Measurements from ENCODE around the gene ENPP5.

ENPP5 gene

GRCh38 chr6:46204880-46205650, 34.3 kb upstream of the ENPP5 start:
- in situ Hi-C loops (cut with HindIII; ENCODE audit: low pct_ligation_motif_present, low sequenced_read_pairs): no loop called here
- TF ChIP-seq CTCF (IDR thresholded peaks at IDR 0.05; ENCODE audit: low read depth, low read length, missing control alignments): no peak
- no peak overlapping the region for H3K27ac ChIP-seq

DNA sequence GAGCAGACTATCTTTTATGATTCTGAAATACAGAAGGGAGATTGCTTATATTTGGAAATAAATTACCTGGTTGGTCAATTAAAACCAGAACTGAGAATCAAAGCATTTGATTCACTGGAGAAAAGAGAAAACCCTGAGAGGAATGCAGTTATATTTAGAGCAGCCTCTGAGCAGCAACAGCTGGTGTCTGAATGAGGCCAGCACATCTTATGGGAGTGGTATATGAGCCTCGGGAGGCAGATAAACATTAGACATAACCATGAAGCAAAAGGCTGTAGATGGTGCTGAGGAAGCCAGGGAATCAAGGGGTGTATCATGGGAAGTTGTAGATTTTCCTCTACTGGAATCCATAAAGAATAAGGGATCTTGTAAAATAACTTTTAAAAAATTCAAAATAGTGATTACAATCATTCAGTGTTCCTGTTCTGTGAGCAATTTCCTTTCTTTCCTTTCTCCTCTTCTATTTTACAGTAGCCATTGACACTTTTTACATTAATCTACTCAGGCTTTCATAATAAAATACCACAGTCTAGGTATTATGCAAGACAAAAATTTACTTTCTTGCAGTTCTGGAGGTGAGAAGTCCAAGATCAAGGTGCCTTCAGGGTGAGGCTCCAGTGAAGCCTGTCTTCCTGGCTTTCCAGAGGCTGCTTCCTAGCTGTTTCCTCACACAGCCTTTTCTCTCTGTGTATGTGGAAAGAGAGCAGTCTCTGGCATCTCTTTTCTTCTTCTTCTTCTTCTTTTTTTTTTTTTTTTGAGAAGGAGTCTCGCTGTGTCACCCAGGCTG, 32.8 kb upstream of the ENPP5 start:
- Histone ChIP-seq H3K27ac (no peak overlapping the region), H3K4me3 (ENCODE audit: low read depth, low read length) (no peak overlapping the region), H3K36me3 (replicated peaks) (no peaks in the 10 kb centered on the region), H3K27me3 (replicated peaks) (no peaks in the 10 kb centered on the region)
- in situ Hi-C loops (cut with HindIII; ENCODE audit: low pct_ligation_motif_present, low sequenced_read_pairs): no loop called here
- DNase-seq: no peak
- TF ChIP-seq CTCF (IDR thresholded peaks at IDR 0.05; ENCODE audit: low read depth, low read length, missing control alignments): no peak

More at GRCh38 chr6:46204880-46205650, 34.3 kb upstream of the ENPP5 start:
- no peak overlapping the region for H3K4me3 ChIP-seq (ENCODE audit: low read depth, low read length)
- H3K36me3 ChIP-seq (replicated peaks): no peaks in the 10 kb centered on the region
- no peak for DNase-seq
- no peaks in the 10 kb centered on the region for H3K27me3 ChIP-seq (replicated peaks)

DNA sequence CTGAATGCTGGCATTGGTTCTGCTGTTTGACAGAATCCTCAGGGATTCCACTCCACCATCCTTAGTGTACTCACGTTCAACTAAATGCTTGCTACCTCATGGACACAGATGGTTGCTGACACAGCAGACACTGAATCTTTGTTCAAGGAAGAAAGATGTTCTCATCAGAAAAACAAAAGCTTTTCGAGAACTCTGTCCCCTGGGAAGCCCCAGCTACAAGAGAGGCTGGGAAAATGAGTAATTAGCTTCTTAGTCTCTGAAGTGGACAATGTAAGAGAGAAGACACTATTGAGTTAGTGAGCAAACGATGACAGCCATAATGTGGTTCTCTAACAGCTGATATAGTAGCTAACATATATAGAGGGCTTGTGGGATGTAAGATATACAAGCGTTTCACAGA, 30.9 kb upstream of the ENPP5 start:
- TF ChIP-seq CTCF (IDR thresholded peaks at IDR 0.05; ENCODE audit: low read depth, low read length, missing control alignments): no peak
- no peak overlapping the region for H3K27ac ChIP-seq
- no peak overlapping the region for H3K4me3 ChIP-seq (ENCODE audit: low read depth, low read length)
- no peak for DNase-seq
- H3K27me3 ChIP-seq (replicated peaks): no peaks in the 10 kb centered on the region
- no peaks in the 10 kb centered on the region for H3K36me3 ChIP-seq (replicated peaks)
- in situ Hi-C loops (cut with HindIII; ENCODE audit: low pct_ligation_motif_present, low sequenced_read_pairs): no loop called here

GRCh38 chr6:46199387-46199786, 28.6 kb upstream of the ENPP5 start:
- DNase-seq: no peak

GRCh38 chr6:46191961-46192360, 21.2 kb upstream of the ENPP5 start:
- Histone ChIP-seq H3K4me3 (ENCODE audit: low read depth, low read length) (no peak overlapping the region), H3K27me3 (replicated peaks) (no peaks in the 10 kb centered on the region), H3K27ac (no peak overlapping the region), H3K36me3 (replicated peaks) (no peaks in the 10 kb centered on the region)
- TF ChIP-seq CTCF (IDR thresholded peaks at IDR 0.05; ENCODE audit: low read depth, low read length, missing control alignments): no peak
- DNase-seq: peak; percentile 81
- in situ Hi-C loops (cut with HindIII; ENCODE audit: low pct_ligation_motif_present, low sequenced_read_pairs): no loop called here

More at GRCh38 chr6:46199387-46199786, 28.6 kb upstream of the ENPP5 start:
- in situ Hi-C loops (cut with HindIII; ENCODE audit: low pct_ligation_motif_present, low sequenced_read_pairs): no loop called here
- no peaks in the 10 kb centered on the region for H3K27me3 ChIP-seq (replicated peaks)
- H3K36me3 ChIP-seq (replicated peaks): no peaks in the 10 kb centered on the region
- H3K4me3 ChIP-seq (ENCODE audit: low read depth, low read length): no peak overlapping the region
- no peak for TF ChIP-seq CTCF (IDR thresholded peaks at IDR 0.05; ENCODE audit: low read depth, low read length, missing control alignments)
- no peak overlapping the region for H3K27ac ChIP-seq

All from brain microvascular endothelial cell (primary cell).